ENCODE measurements around the gene PTX4. TPM values are rescaled to one million over a fixed set of nuclear protein-coding genes. Genes with fewer than 3 reads are reported as not detected.

Gene PTX4
- total RNA-seq, 1 experiment from 2014 or later: not detected

DNA sequence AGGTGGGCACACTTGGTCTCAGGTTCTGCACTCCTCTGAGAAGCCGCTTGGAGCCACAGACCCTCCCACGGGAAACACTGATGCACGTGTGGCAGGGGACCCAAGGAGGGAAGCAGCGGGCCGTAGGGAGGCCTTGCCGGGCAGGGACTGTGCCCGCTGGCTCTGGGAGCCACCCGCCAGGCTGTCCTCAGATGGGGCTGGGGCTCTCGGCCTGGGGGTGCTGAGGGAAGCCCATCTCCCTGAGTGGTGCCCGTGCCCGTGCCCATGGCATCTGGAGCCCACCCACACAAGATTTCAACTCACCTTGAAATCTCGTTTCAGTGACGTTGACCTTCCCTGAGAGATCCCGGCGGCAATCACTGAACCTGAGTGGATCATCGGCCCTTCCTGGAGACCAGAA, 31.8 kb downstream of the PTX4 start:
- DNase-seq: no peak
- CTCF ChIA-PET: no interaction called here
- no peaks in the 10 kb centered on the region for H3K27me3 Mint-ChIP-seq (ENCODE audit: insufficient read depth, unreplicated experiment)

GRCh38 chr16:1455190-1456171, 33.3 kb downstream of the PTX4 start:
- H3K4me1 Mint-ChIP-seq (ENCODE audit: low read depth, unreplicated experiment): no peaks in the 10 kb centered on the region
- TF ChIP-seq, protein P1, sequence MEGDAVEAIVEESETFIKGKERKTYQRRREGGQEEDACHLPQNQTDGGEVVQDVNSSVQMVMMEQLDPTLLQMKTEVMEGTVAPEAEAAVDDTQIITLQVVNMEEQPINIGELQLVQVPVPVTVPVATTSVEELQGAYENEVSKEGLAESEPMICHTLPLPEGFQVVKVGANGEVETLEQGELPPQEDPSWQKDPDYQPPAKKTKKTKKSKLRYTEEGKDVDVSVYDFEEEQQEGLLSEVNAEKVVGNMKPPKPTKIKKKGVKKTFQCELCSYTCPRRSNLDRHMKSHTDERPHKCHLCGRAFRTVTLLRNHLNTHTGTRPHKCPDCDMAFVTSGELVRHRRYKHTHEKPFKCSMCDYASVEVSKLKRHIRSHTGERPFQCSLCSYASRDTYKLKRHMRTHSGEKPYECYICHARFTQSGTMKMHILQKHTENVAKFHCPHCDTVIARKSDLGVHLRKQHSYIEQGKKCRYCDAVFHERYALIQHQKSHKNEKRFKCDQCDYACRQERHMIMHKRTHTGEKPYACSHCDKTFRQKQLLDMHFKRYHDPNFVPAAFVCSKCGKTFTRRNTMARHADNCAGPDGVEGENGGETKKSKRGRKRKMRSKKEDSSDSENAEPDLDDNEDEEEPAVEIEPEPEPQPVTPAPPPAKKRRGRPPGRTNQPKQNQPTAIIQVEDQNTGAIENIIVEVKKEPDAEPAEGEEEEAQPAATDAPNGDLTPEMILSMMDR (IDR thresholded peaks at IDR 0.05; ENCODE audit: insufficient read depth in 1 of 2, low read depth in 1 of 2, low read length in 1 of 2, severe bottlenecking in 1 of 2, unreplicated experiment in 1 of 2): no peak
- ChIA-PET CTCF (no interaction called here), POLR2A (no interaction called here)
- H3K27ac Mint-ChIP-seq (ENCODE audit: unreplicated experiment): no peak overlapping the region
- Histone ChIP-seq H3K9me3 (no peaks in the 10 kb centered on the region), H3K27me3 (replicated peaks; ENCODE audit: control insufficient read depth, insufficient read depth, low read length) (no peaks in the 10 kb centered on the region), H3K4me1 (no peaks in the 10 kb centered on the region), H3K36me3 (ENCODE audit: control insufficient read depth, insufficient read depth, low read length) (peaks cover 1% of the 10 kb centered on the region; the same call in 1 of the 2 replicates), H3K4me3 (ENCODE audit: low read depth, low read length) (no peak overlapping the region)
- peaks cover 7% of the 10 kb centered on the region for H3K36me3 Mint-ChIP-seq (ENCODE audit: insufficient read depth, unreplicated experiment)
- no peaks in the 10 kb centered on the region for H3K9me3 Mint-ChIP-seq (ENCODE audit: unreplicated experiment)
- BruUV-seq (replicated peaks): no TSS peak
- H3K4me3 Mint-ChIP-seq (ENCODE audit: unreplicated experiment): no peak overlapping the region
- H3K27me3 Mint-ChIP-seq (ENCODE audit: insufficient read depth, unreplicated experiment): no peaks in the 10 kb centered on the region
- DNase-seq: no peak
- intact Hi-C loops (cut with micrococcal nuclease; ENCODE audit: unreplicated experiment): no loop called here

More for the DNA sequence above, 31.8 kb downstream of the PTX4 start:
- no peak overlapping the region for H3K4me3 Mint-ChIP-seq (ENCODE audit: unreplicated experiment)
- H3K9me3 ChIP-seq: no peaks in the 10 kb centered on the region
- H3K27ac Mint-ChIP-seq (ENCODE audit: unreplicated experiment): no peak overlapping the region
- BruUV-seq (replicated peaks): no TSS peak
- H3K4me3 ChIP-seq (ENCODE audit: low read depth, low read length): no peak overlapping the region
- H3K36me3 Mint-ChIP-seq (ENCODE audit: insufficient read depth, unreplicated experiment): peaks cover 13% of the 10 kb centered on the region
- TF ChIP-seq, protein P1 (IDR thresholded peaks at IDR 0.05; ENCODE audit: insufficient read depth in 1 of 2, low read depth in 1 of 2, low read length in 1 of 2, severe bottlenecking in 1 of 2, unreplicated experiment in 1 of 2): no peak
- intact Hi-C loops (cut with micrococcal nuclease; ENCODE audit: unreplicated experiment): no loop called here
- no peaks in the 10 kb centered on the region for H3K36me3 ChIP-seq (ENCODE audit: control insufficient read depth, insufficient read depth, low read length)
- POLR2A ChIA-PET: no interaction called here
- no peaks in the 10 kb centered on the region for H3K4me1 Mint-ChIP-seq (ENCODE audit: low read depth, unreplicated experiment)
- no peaks in the 10 kb centered on the region for H3K9me3 Mint-ChIP-seq (ENCODE audit: unreplicated experiment)
- H3K27me3 ChIP-seq (replicated peaks; ENCODE audit: control insufficient read depth, insufficient read depth, low read length): no peaks in the 10 kb centered on the region
- H3K4me1 ChIP-seq: no peaks in the 10 kb centered on the region

GRCh38 chr16:1454561-1454960, 34.2 kb downstream of the PTX4 start:
- Mint-ChIP-seq H3K4me3 (ENCODE audit: unreplicated experiment) (no peak overlapping the region), H3K27ac (ENCODE audit: unreplicated experiment) (no peak overlapping the region), H3K27me3 (ENCODE audit: insufficient read depth, unreplicated experiment) (no peaks in the 10 kb centered on the region), H3K4me1 (ENCODE audit: low read depth, unreplicated experiment) (no peaks in the 10 kb centered on the region), H3K36me3 (ENCODE audit: insufficient read depth, unreplicated experiment) (peaks cover 5% of the 10 kb centered on the region), H3K9me3 (ENCODE audit: unreplicated experiment) (no peaks in the 10 kb centered on the region)
- no peak for DNase-seq
- TF ChIP-seq, protein P1 (IDR thresholded peaks at IDR 0.05; ENCODE audit: insufficient read depth in 1 of 2, low read depth in 1 of 2, low read length in 1 of 2, severe bottlenecking in 1 of 2, unreplicated experiment in 1 of 2): no peak
- CTCF ChIA-PET: no interaction called here
- no peaks in the 10 kb centered on the region for H3K9me3 ChIP-seq
- H3K36me3 ChIP-seq (ENCODE audit: control insufficient read depth, insufficient read depth, low read length): peaks cover 1% of the 10 kb centered on the region; the same call in 1 of the 2 replicates
- intact Hi-C loops (cut with micrococcal nuclease; ENCODE audit: unreplicated experiment): no loop called here
- H3K4me1 ChIP-seq: no peaks in the 10 kb centered on the region
- POLR2A ChIA-PET: no interaction called here
- H3K4me3 ChIP-seq (ENCODE audit: low read depth, low read length): no peak overlapping the region
- BruUV-seq (replicated peaks): no TSS peak
- no peaks in the 10 kb centered on the region for H3K27me3 ChIP-seq (replicated peaks; ENCODE audit: control insufficient read depth, insufficient read depth, low read length)
